PFSK-1 (cell line): ENCODE measurements around the gene ATXN7L1.

Experiments used
- POLR2AphosphoS5 ChIP-seq: IDR thresholded peaks from 2 replicates; pipeline ENCODE4 v1.6.1; 2012; ENCODE audit warnings: low read depth, mild to moderate bottlenecking, control low read depth, low read length, moderate library complexity
- TAF1 ChIP-seq: IDR thresholded peaks from 2 replicates; pipeline ENCODE4 v1.6.1; 2012; ENCODE audit warnings: low read length, control low read depth, borderline replicate concordance; ENCODE audit not compliant: insufficient read depth
- TF ChIP-seq, protein P1 (sequence below), 2 experiments: IDR thresholded peaks; 2 replicates each; pipeline versions ENCODE4 v1.6.1 to v1.8.0; 2011 to 2012; ENCODE audit warnings: low read depth in 2 of 2, low read length in 2 of 2, control low read depth in 1 of 2, inconsistent platforms in 1 of 2, mild to moderate bottlenecking in 1 of 2, moderate library complexity in 1 of 2; ENCODE audit not compliant: insufficient read depth in 1 of 2

- TF ChIP-seq POLR2AphosphoS5 (no peak), TAF1 (no peak)
- TF ChIP-seq, protein P1, sequence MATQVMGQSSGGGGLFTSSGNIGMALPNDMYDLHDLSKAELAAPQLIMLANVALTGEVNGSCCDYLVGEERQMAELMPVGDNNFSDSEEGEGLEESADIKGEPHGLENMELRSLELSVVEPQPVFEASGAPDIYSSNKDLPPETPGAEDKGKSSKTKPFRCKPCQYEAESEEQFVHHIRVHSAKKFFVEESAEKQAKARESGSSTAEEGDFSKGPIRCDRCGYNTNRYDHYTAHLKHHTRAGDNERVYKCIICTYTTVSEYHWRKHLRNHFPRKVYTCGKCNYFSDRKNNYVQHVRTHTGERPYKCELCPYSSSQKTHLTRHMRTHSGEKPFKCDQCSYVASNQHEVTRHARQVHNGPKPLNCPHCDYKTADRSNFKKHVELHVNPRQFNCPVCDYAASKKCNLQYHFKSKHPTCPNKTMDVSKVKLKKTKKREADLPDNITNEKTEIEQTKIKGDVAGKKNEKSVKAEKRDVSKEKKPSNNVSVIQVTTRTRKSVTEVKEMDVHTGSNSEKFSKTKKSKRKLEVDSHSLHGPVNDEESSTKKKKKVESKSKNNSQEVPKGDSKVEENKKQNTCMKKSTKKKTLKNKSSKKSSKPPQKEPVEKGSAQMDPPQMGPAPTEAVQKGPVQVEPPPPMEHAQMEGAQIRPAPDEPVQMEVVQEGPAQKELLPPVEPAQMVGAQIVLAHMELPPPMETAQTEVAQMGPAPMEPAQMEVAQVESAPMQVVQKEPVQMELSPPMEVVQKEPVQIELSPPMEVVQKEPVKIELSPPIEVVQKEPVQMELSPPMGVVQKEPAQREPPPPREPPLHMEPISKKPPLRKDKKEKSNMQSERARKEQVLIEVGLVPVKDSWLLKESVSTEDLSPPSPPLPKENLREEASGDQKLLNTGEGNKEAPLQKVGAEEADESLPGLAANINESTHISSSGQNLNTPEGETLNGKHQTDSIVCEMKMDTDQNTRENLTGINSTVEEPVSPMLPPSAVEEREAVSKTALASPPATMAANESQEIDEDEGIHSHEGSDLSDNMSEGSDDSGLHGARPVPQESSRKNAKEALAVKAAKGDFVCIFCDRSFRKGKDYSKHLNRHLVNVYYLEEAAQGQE (IDR thresholded peaks at IDR 0.05; ENCODE audit: insufficient read depth in 1 of 2, low read depth in 2 of 2, low read length in 2 of 2), result no peak
Observed at GRCh38 chr7:105610165-105610930, 266.1 kb downstream of the ATXN7L1 start.
